ENCODE measurements around the gene CR2. TPM values are rescaled to one million over a fixed set of nuclear protein-coding genes. Genes with fewer than 3 reads are reported as not detected.
"Not testable (repeated sequence)": the region's sequence is repeated elsewhere in the genome, so short reads cannot be mapped to it uniquely, and the experiment has no call there.

Gene CR2
- total and polyA plus RNA-seq, 8 donors, result 0.03 to 0.34 (median 0.07) TPM; not detected in 1

GRCh38 chr1:207525239-207525638 is 71.1 kb downstream of the CR2 start:
- not testable (repeated sequence) for H3K4me1 ChIP-seq

GRCh38 chr1:207528401-207528800 is 74.3 kb downstream of the CR2 start:
- H3K4me1 ChIP-seq; H3K36me3 ChIP-seq; FAIRE-seq; DNase-seq; intact Hi-C loops (cut with DNase I); H3K27me3 ChIP-seq; H3K4me3 ChIP-seq; H3K27ac ChIP-seq; H3K9me3 ChIP-seq: not testable (repeated sequence)
- WGBS, 2 donors, result no CpG with 5 or more reads among the region's 1 CpG
- ATAC-seq, result peak in 3 of 4 donors; percentile 48 to 80 (median 66)

More at GRCh38 chr1:207525239-207525638, 71.1 kb downstream of the CR2 start:
- H3K4me3 ChIP-seq; H3K27ac ChIP-seq; ATAC-seq; FAIRE-seq; H3K9me3 ChIP-seq; H3K36me3 ChIP-seq; H3K27me3 ChIP-seq; DNase-seq; intact Hi-C loops (cut with DNase I): not testable (repeated sequence)
- WGBS, 2 donors, result 45 to 54% methylated on average over 2 to 3 of the region's 3 CpGs

- DNase-seq; H3K27me3 ChIP-seq; ATAC-seq; H3K4me1 ChIP-seq; intact Hi-C loops (cut with DNase I); H3K36me3 ChIP-seq; H3K4me3 ChIP-seq; FAIRE-seq; H3K9me3 ChIP-seq; H3K27ac ChIP-seq: not testable (repeated sequence)
- no CpG with 5 or more reads among the region's 5 CpGs for WGBS, 2 donors
Measured at GRCh38 chr1:207536263-207536662, 82.1 kb downstream of the CR2 start.

Other genes starting within 250 kb of the CR2 start
- gene CD55, start 132.7 kb upstream of the CR2 start, total RNA-seq, result 10 to 100 TPM in 5 of 6 donors, 1 to 10 TPM in 1; 8.6 to 25.7 (median 15.7) TPM
- gene CD55, start 132.7 kb upstream of the CR2 start, polyA plus RNA-seq, result 10 to 100 TPM in 1 of 2 donors, 1 to 10 TPM in 1; 8.1 to 20.7 TPM
- gene CR1, start 41.8 kb downstream of the CR2 start, total RNA-seq, result 1 to 10 TPM in 3 of 6 donors, under 1 TPM in 3; 0.14 to 4.7 (median 1.0) TPM
- gene CR1, start 41.8 kb downstream of the CR2 start, polyA plus RNA-seq, result under 1 TPM; 0.05 to 0.08 TPM
- gene CR1L, start 190.8 kb downstream of the CR2 start, total RNA-seq, result 1 to 10 TPM in 1 of 6 donors, not detected in 5; 1.3 TPM
- gene CR1L, start 190.8 kb downstream of the CR2 start, polyA plus RNA-seq, result not detected

Data from pancreas (tissue), 10 donors.